ENCODE data around the gene CNTNAP2. TPM values are rescaled to one million over a fixed set of nuclear protein-coding genes. Genes with fewer than 3 reads are reported as not detected.

CNTNAP2 gene
- total and polyA plus RNA-seq, 9 of the 15 experiments (the other 6 are each of a cell fraction or from before 2014, with no cell fraction given), result 0.04 to 0.62 (median 0.09) TPM; not detected in 4

GRCh38 chr7:147937428-147937827 is 1820.8 kb downstream of the CNTNAP2 start:
- no peak for DNase-seq (ENCODE audit: extremely low read depth in 1 of 4, low spot score in 3 of 4)
- POLR2A ChIA-PET, result no interaction called here
- H3K9me1 ChIP-seq (ENCODE audit: control insufficient read depth, insufficient read depth, low read length), result no peaks in the 10 kb centered on the region

More at GRCh38 chr7:147937428-147937827, 1820.8 kb downstream of the CNTNAP2 start:
- no peak for TF ChIP-seq ZNF282 (CRISPR knock-in tag; IDR thresholded peaks at IDR 0.05)
- no peak for TF ChIP-seq SNAPC5 (CRISPR knock-in tag; IDR thresholded peaks at IDR 0.05)
- no peak for TF ChIP-seq E2F3 (CRISPR knock-in tag; IDR thresholded peaks at IDR 0.05)
- TF ChIP-seq BRD9 (IDR thresholded peaks at IDR 0.05; ENCODE audit: low read depth, partially characterized antibody), result no peak
- no peak for TF ChIP-seq CTCF (IDR thresholded peaks at IDR 0.05 in 2 of 3, conservative IDR thresholded peaks at IDR 0.05 in 1 of 3; ENCODE audit: insufficient read depth in 2 of 3, low read depth in 1 of 3, low read length in 3 of 3)
- no peak for TF ChIP-seq RNF2 (IDR thresholded peaks at IDR 0.05)
- TF ChIP-seq MAZ (CRISPR knock-in tag; conservative IDR thresholded peaks at IDR 0.05 in 1 of 2, IDR thresholded peaks at IDR 0.05 in 1 of 2), result no peak
- TF ChIP-seq MEF2A (IDR thresholded peaks at IDR 0.05; ENCODE audit: control insufficient read depth, low read depth, low read length), result no peak
- TF ChIP-seq EGR1 (conservative IDR thresholded peaks at IDR 0.05), result no peak
- TF ChIP-seq ZNF830 (CRISPR knock-in tag; IDR thresholded peaks at IDR 0.05), result no peak
- no peak for TF ChIP-seq TEAD4 (IDR thresholded peaks at IDR 0.05; ENCODE audit: low read length)
- no peak for TF ChIP-seq TEAD4 (CRISPR knock-in tag; IDR thresholded peaks at IDR 0.05; ENCODE audit: borderline replicate concordance)
- no peak for TF ChIP-seq CHD4 (IDR thresholded peaks at IDR 0.05; ENCODE audit: insufficient read depth, insufficient replicate concordance, low read depth, low read length, poor library complexity, severe bottlenecking)
- TF ChIP-seq ZC3H4 (CRISPR knock-in tag; IDR thresholded peaks at IDR 0.05; ENCODE audit: borderline replicate concordance), result no peak
- no peak for TF ChIP-seq ATF2 (CRISPR knock-in tag; IDR thresholded peaks at IDR 0.05)
- Histone ChIP-seq H3K9ac (ENCODE audit: insufficient read depth in 1 of 2, low read depth in 2 of 2, low read length in 2 of 2) (no peak overlapping the region), H2AFZ (ENCODE audit: low read depth, low read length) (no peak overlapping the region), H3K79me2 (ENCODE audit: control insufficient read depth, insufficient read depth, low read length) (no peaks in the 10 kb centered on the region), H3K27me3 (ENCODE audit: control insufficient read depth in 2 of 2, insufficient read depth in 2 of 2, low read length in 2 of 2) (no peaks in the 10 kb centered on the region), H3K27ac (ENCODE audit: extremely low read depth, low read depth, low read length) (no peak overlapping the region), H3K4me2 (ENCODE audit: insufficient read depth, low read length) (no peak overlapping the region), H3K9me3 (replicated peaks; ENCODE audit: control insufficient read depth, insufficient read depth, low read depth, low read length) (no peaks in the 10 kb centered on the region), H4K20me1 (replicated peaks; ENCODE audit: control insufficient read depth, insufficient read depth, low read length) (no peaks in the 10 kb centered on the region), H3K4me1 (replicated peaks in 1 of 2; ENCODE audit: control insufficient read depth in 2 of 2, insufficient read depth in 2 of 2, low read length in 2 of 2) (no peaks in the 10 kb centered on the region), H3K4me3 (no peak overlapping the region), H3K36me3 (ENCODE audit: control insufficient read depth, insufficient read depth, low read length) (no peaks in the 10 kb centered on the region)
- FAIRE-seq (no peak), ATAC-seq (no peak)
- 0% methylated on average over 4 of the region's 4 CpGs for WGBS (ENCODE audit: insufficient coverage, low coverage, missing lambda C conversion rate)
- no TSS peak for BruUV-seq (replicated peaks)
- in situ Hi-C loops (cut with MboI), result no loop called here
- CTCF ChIA-PET (ENCODE audit: low intra/inter-chr PET ratio), result no interaction called here
- intact Hi-C loops (cut with micrococcal nuclease), result no loop called here
